ENCODE measurements around the gene CDH13.

The CDH13 gene

DNA sequence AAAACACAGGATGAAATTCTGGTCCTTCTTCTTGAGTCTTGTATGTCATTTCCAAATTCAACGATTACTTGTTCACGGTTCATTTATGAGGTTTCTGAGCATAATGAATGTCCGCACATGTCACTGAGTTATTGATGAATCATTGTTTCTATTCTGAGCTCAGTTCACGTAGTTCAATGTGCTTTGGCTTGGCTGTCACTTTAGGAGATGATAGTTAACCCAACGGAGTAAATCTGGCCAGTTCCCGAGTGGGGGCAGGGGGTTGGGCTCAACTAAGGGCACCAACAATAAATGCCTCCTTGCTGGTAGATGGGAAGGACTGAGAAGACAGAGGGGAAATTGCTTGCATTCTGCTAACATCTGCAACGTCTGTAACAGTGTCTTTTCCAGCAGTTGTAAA lies 941.6 kb downstream of the CDH13 start:
- no peak for TF ChIP-seq CTCF (IDR thresholded peaks at IDR 0.05; ENCODE audit: low read depth, low read length, poor library complexity, severe bottlenecking)
- no peak for TF ChIP-seq EZH2phosphoT487 (IDR thresholded peaks at IDR 0.05; ENCODE audit: borderline replicate concordance, low read length)
- H3F3A ChIP-seq (ENCODE audit: control insufficient read depth, insufficient read depth), result no peaks in the 10 kb centered on the region
- H3K9me3 ChIP-seq (ENCODE audit: control insufficient read depth, insufficient read depth, low read length), result no peaks in the 10 kb centered on the region
- H4K20me1 ChIP-seq (ENCODE audit: control insufficient read depth, insufficient read depth, low read depth, low read length), result no peaks in the 10 kb centered on the region
- no peak overlapping the region for H3K27ac ChIP-seq (ENCODE audit: low read depth, low read length)
- no peaks in the 10 kb centered on the region for H3K9me2 ChIP-seq (replicated peaks; ENCODE audit: control insufficient read depth, low read length)
- no peaks in the 10 kb centered on the region for H3K79me2 ChIP-seq (ENCODE audit: control insufficient read depth, low read length)
- no peak overlapping the region for H3K4me3 ChIP-seq (ENCODE audit: low read length)
- H3K4me2 ChIP-seq (ENCODE audit: low read length), result no peak overlapping the region
- H3K36me3 ChIP-seq (ENCODE audit: control insufficient read depth, low read length), result no peaks in the 10 kb centered on the region
- H3K27me3 ChIP-seq (ENCODE audit: control insufficient read depth, low read length), result no peaks in the 10 kb centered on the region
- no peaks in the 10 kb centered on the region for H3K4me1 ChIP-seq (ENCODE audit: control insufficient read depth, low read length)

DNA sequence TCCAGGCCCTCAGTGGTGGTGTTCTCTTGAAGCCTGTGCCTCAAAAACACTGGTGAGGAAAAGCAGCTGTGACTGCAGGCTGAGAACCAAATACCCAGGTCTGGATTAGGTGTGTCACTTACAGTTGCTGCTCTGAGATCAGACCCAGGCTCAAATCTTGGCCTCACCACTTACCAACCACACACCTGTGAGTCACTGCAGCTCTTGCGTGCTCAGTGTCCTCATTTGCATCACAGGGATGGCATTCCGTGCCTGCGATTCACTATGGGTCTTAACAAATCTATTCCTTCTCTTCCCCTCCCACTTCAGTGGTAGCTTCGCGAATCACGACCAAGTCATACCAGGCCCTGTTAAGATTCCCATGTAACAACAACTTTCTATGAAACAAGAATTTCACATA lies 947.6 kb downstream of the CDH13 start:
- Histone ChIP-seq H4K20me1 (ENCODE audit: control insufficient read depth, insufficient read depth, low read depth, low read length) (no peaks in the 10 kb centered on the region), H3K36me3 (ENCODE audit: control insufficient read depth, low read length) (no peaks in the 10 kb centered on the region), H3K4me2 (ENCODE audit: low read length) (no peak overlapping the region), H3K9me2 (replicated peaks; ENCODE audit: control insufficient read depth, low read length) (no peaks in the 10 kb centered on the region), H3F3A (ENCODE audit: control insufficient read depth, insufficient read depth) (no peaks in the 10 kb centered on the region), H3K9me3 (ENCODE audit: control insufficient read depth, insufficient read depth, low read length) (no peaks in the 10 kb centered on the region), H3K4me1 (ENCODE audit: control insufficient read depth, low read length) (no peaks in the 10 kb centered on the region), H3K79me2 (ENCODE audit: control insufficient read depth, low read length) (no peaks in the 10 kb centered on the region), H3K27me3 (ENCODE audit: control insufficient read depth, low read length) (no peaks in the 10 kb centered on the region), H3K27ac (ENCODE audit: low read depth, low read length) (no peak overlapping the region), H3K4me3 (ENCODE audit: low read length) (no peak overlapping the region)
- no peak for TF ChIP-seq EZH2phosphoT487 (IDR thresholded peaks at IDR 0.05; ENCODE audit: borderline replicate concordance, low read length)
- TF ChIP-seq CTCF (IDR thresholded peaks at IDR 0.05; ENCODE audit: low read depth, low read length, poor library complexity, severe bottlenecking), result no peak

GRCh38 chr16:83577078-83577745 lies 950.4 kb downstream of the CDH13 start:
- Histone ChIP-seq H3K27me3 (ENCODE audit: control insufficient read depth, low read length) (no peaks in the 10 kb centered on the region), H3K4me2 (ENCODE audit: low read length) (no peak overlapping the region), H3K9me2 (replicated peaks; ENCODE audit: control insufficient read depth, low read length) (no peaks in the 10 kb centered on the region), H3F3A (ENCODE audit: control insufficient read depth, insufficient read depth) (no peaks in the 10 kb centered on the region), H3K79me2 (ENCODE audit: control insufficient read depth, low read length) (no peaks in the 10 kb centered on the region), H3K4me1 (ENCODE audit: control insufficient read depth, low read length) (no peaks in the 10 kb centered on the region), H4K20me1 (ENCODE audit: control insufficient read depth, insufficient read depth, low read depth, low read length) (no peaks in the 10 kb centered on the region), H3K27ac (ENCODE audit: low read depth, low read length) (no peak overlapping the region), H3K4me3 (ENCODE audit: low read length) (no peak overlapping the region), H3K36me3 (ENCODE audit: control insufficient read depth, low read length) (no peaks in the 10 kb centered on the region), H3K9me3 (ENCODE audit: control insufficient read depth, insufficient read depth, low read length) (no peaks in the 10 kb centered on the region)
- TF ChIP-seq CTCF (IDR thresholded peaks at IDR 0.05; ENCODE audit: low read depth, low read length, poor library complexity, severe bottlenecking) (no peak), EZH2phosphoT487 (IDR thresholded peaks at IDR 0.05; ENCODE audit: borderline replicate concordance, low read length) (no peak)

Measured in DOHH2 (cell line).